Ascending aorta (tissue), 2 donors: Measurements from ENCODE around the gene CALM1. TPM values are rescaled to one million over a fixed set of nuclear protein-coding genes. Genes with fewer than 3 reads are reported as not detected.

Experiments
- DNase-seq, 2 donors: peaks; one replicate each; pipeline ENCODE4 v3.0.0-alpha.2; 2019; ENCODE audit warnings: low spot score in 2 of 2
- H3K27ac ChIP-seq, 2 donors: fragments of 200-600 bp; sonication (generic); one replicate each; pipeline ENCODE4 v1.5.1; 2016 to 2017; ENCODE audit warnings: mild to moderate bottlenecking in 1 of 2
- H3K27me3 ChIP-seq: fragments of 200-600 bp; sonication (generic); one replicate; pipeline ENCODE4 v1.5.1; 2017
- H3K36me3 ChIP-seq, 2 donors: fragments of 200-600 bp; sonication (generic); one replicate each; pipeline ENCODE4 v1.5.1; 2016
- H3K4me1 ChIP-seq, 2 donors: fragments of 200-600 bp; sonication (generic); one replicate each; pipeline ENCODE4 v1.5.1; 2016 to 2017; ENCODE audit warnings: mild to moderate bottlenecking in 1 of 2
- H3K4me3 ChIP-seq, 2 donors: fragments of 200-600 bp; sonication (generic); one replicate each; pipeline ENCODE4 v1.5.1; 2016 to 2017; ENCODE audit warnings: mild to moderate bottlenecking in 1 of 2
- H3K9me3 ChIP-seq, 2 donors: fragments of 200-600 bp; sonication (generic); one replicate each; pipeline ENCODE4 v1.5.1; 2016
- CTCF ChIP-seq, 3 experiments: fragments of 200-600 bp in 2 of 3; fragments of 450-650 bp in 1 of 3; sonication (generic) in 2 of 3; IDR thresholded peaks; one replicate each; pipeline ENCODE4 v1.5.1; 2016 to 2019; ENCODE audit warnings: antibody characterized with exemption in 3 of 3, mild to moderate bottlenecking in 1 of 3, moderate library complexity in 1 of 3
- intact Hi-C: fragments of 100-400 bp; cut with DNase I; formaldehyde crosslinking; loops from one replicate; pipeline ENCODE4 v1.15.1; 2023
- total RNA-seq: library from RNA; depleted of rRNA; stranded (reverse); fragments of >200 nt; gene quantifications from one replicate; pipeline ENCODE4 v1.1.0, GENCODE V29; 2016

The CALM1 gene
- total RNA-seq, 1 donor from 2014 or later = 178 TPM

- Histone ChIP-seq H3K27ac (no peak overlapping the region), H3K4me1 (no peaks in the 10 kb centered on the region), H3K4me3 (no peak overlapping the region), H3K9me3 (no peaks in the 10 kb centered on the region), H3K27me3 (no peaks in the 10 kb centered on the region), H3K36me3 (no peaks in the 10 kb centered on the region)
- no peak for DNase-seq
- intact Hi-C loops = no loop called here
- TF ChIP-seq CTCF (IDR thresholded peaks at IDR 0.05) = no peak
Measured at GRCh38 chr14:90356925-90357324, 39.9 kb upstream of the CALM1 start.

- Histone ChIP-seq H3K27me3 (no peaks in the 10 kb centered on the region), H3K36me3 (no peaks in the 10 kb centered on the region), H3K4me3 (no peak overlapping the region), H3K4me1 (no peaks in the 10 kb centered on the region), H3K27ac (no peak overlapping the region), H3K9me3 (no peaks in the 10 kb centered on the region)
- intact Hi-C loops = no loop called here
- no peak for TF ChIP-seq CTCF (IDR thresholded peaks at IDR 0.05)
- no peak for DNase-seq
Measured at GRCh38 chr14:90358359-90358758, 38.5 kb upstream of the CALM1 start.

GRCh38 chr14:90361865-90362557 lies 34.8 kb upstream of the CALM1 start:
- H3K27me3 ChIP-seq = no peaks in the 10 kb centered on the region
- H3K4me3 ChIP-seq = no peak overlapping the region
- DNase-seq = no peak
- H3K9me3 ChIP-seq = no peaks in the 10 kb centered on the region
- TF ChIP-seq CTCF (IDR thresholded peaks at IDR 0.05) = no peak
- no peaks in the 10 kb centered on the region for H3K4me1 ChIP-seq
- intact Hi-C loops = no loop called here
- no peak overlapping the region for H3K27ac ChIP-seq
- H3K36me3 ChIP-seq = no peaks in the 10 kb centered on the region

GRCh38 chr14:90362558-90362896 lies 34.3 kb upstream of the CALM1 start:
- Histone ChIP-seq H3K36me3 (no peaks in the 10 kb centered on the region), H3K4me1 (no peaks in the 10 kb centered on the region), H3K27me3 (no peaks in the 10 kb centered on the region), H3K9me3 (no peaks in the 10 kb centered on the region), H3K27ac (no peak overlapping the region), H3K4me3 (no peak overlapping the region)
- no peak for TF ChIP-seq CTCF (IDR thresholded peaks at IDR 0.05)
- intact Hi-C loops = no loop called here
- DNase-seq = no peak

GRCh38 chr14:90368946-90369721 lies 27.7 kb upstream of the CALM1 start:
- Histone ChIP-seq H3K27ac (no peak overlapping the region), H3K4me1 (no peaks in the 10 kb centered on the region), H3K4me3 (no peak overlapping the region), H3K36me3 (no peaks in the 10 kb centered on the region), H3K9me3 (no peaks in the 10 kb centered on the region), H3K27me3 (no peaks in the 10 kb centered on the region)
- intact Hi-C loops = no loop called here
- DNase-seq = no peak
- peak in 1 of 3 experiments; percentile 25 for TF ChIP-seq CTCF (IDR thresholded peaks at IDR 0.05)
